PFSK-1 (cell line): ENCODE measurements around the gene CHSY3.

ENCODE experiments used
- FOXP2 ChIP-seq: optimal IDR thresholded peaks from 2 replicates; pipeline ENCODE3; 2011; ENCODE audit warnings: borderline replicate concordance, control low read depth, inconsistent platforms; ENCODE audit not compliant: insufficient read depth; ENCODE audit errors: extremely low read length, extremely low read depth
- POLR2AphosphoS5 ChIP-seq: IDR thresholded peaks from 2 replicates; pipeline ENCODE4 v1.6.1; 2012; ENCODE audit warnings: low read depth, mild to moderate bottlenecking, control low read depth, low read length, moderate library complexity
- REST ChIP-seq, 2 experiments: IDR thresholded peaks; 2 replicates each; pipeline versions ENCODE4 v1.6.1 to v1.8.0; 2011 to 2012; ENCODE audit warnings: low read depth in 2 of 2, low read length in 2 of 2, control low read depth in 1 of 2, inconsistent platforms in 1 of 2, mild to moderate bottlenecking in 1 of 2, moderate library complexity in 1 of 2; ENCODE audit not compliant: insufficient read depth in 1 of 2
- SIN3A ChIP-seq: IDR thresholded peaks from 2 replicates; pipeline ENCODE4 v1.6.1; 2012; ENCODE audit warnings: mild to moderate bottlenecking, low read length, moderate library complexity, borderline replicate concordance; ENCODE audit not compliant: insufficient read depth
- TAF1 ChIP-seq: IDR thresholded peaks from 2 replicates; pipeline ENCODE4 v1.6.1; 2012; ENCODE audit warnings: low read length, control low read depth, borderline replicate concordance; ENCODE audit not compliant: insufficient read depth

CHSY3 gene

GRCh38 chr5:130135506-130135905 is 231.2 kb downstream of the CHSY3 start:
- TF ChIP-seq FOXP2 (no peak), POLR2AphosphoS5 (no peak), REST (IDR thresholded peaks at IDR 0.05; ENCODE audit: insufficient read depth in 1 of 2, low read depth in 2 of 2, low read length in 2 of 2) (no peak), SIN3A (no peak), TAF1 (no peak)

- TF ChIP-seq REST (IDR thresholded peaks at IDR 0.05; ENCODE audit: insufficient read depth in 1 of 2, low read depth in 2 of 2, low read length in 2 of 2) (no peak), SIN3A (no peak), POLR2AphosphoS5 (no peak), FOXP2 (no peak), TAF1 (no peak)
Observed at GRCh38 chr5:130136300-130136699, 232.0 kb downstream of the CHSY3 start.

GRCh38 chr5:130137681-130138080 is 233.4 kb downstream of the CHSY3 start:
- TF ChIP-seq SIN3A (no peak), TAF1 (no peak), POLR2AphosphoS5 (no peak), REST (IDR thresholded peaks at IDR 0.05; ENCODE audit: insufficient read depth in 1 of 2, low read depth in 2 of 2, low read length in 2 of 2) (no peak), FOXP2 (no peak)

- no peak for TF ChIP-seq POLR2AphosphoS5
Observed at GRCh38 chr5:130138406-130139045, 234.3 kb downstream of the CHSY3 start.

GRCh38 chr5:130141659-130142320 is 237.5 kb downstream of the CHSY3 start:
- TF ChIP-seq POLR2AphosphoS5 (no peak), FOXP2 (no peak), SIN3A (no peak), REST (IDR thresholded peaks at IDR 0.05; ENCODE audit: insufficient read depth in 1 of 2, low read depth in 2 of 2, low read length in 2 of 2) (no peak), TAF1 (no peak)
